ENCODE measurements around the gene KIFBP.
"Not testable (repeated sequence)": the region's sequence is repeated elsewhere in the genome, so short reads cannot be mapped to it uniquely, and the experiment has no call there.

The KIFBP gene, protein sequence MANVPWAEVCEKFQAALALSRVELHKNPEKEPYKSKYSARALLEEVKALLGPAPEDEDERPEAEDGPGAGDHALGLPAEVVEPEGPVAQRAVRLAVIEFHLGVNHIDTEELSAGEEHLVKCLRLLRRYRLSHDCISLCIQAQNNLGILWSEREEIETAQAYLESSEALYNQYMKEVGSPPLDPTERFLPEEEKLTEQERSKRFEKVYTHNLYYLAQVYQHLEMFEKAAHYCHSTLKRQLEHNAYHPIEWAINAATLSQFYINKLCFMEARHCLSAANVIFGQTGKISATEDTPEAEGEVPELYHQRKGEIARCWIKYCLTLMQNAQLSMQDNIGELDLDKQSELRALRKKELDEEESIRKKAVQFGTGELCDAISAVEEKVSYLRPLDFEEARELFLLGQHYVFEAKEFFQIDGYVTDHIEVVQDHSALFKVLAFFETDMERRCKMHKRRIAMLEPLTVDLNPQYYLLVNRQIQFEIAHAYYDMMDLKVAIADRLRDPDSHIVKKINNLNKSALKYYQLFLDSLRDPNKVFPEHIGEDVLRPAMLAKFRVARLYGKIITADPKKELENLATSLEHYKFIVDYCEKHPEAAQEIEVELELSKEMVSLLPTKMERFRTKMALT

DNA sequence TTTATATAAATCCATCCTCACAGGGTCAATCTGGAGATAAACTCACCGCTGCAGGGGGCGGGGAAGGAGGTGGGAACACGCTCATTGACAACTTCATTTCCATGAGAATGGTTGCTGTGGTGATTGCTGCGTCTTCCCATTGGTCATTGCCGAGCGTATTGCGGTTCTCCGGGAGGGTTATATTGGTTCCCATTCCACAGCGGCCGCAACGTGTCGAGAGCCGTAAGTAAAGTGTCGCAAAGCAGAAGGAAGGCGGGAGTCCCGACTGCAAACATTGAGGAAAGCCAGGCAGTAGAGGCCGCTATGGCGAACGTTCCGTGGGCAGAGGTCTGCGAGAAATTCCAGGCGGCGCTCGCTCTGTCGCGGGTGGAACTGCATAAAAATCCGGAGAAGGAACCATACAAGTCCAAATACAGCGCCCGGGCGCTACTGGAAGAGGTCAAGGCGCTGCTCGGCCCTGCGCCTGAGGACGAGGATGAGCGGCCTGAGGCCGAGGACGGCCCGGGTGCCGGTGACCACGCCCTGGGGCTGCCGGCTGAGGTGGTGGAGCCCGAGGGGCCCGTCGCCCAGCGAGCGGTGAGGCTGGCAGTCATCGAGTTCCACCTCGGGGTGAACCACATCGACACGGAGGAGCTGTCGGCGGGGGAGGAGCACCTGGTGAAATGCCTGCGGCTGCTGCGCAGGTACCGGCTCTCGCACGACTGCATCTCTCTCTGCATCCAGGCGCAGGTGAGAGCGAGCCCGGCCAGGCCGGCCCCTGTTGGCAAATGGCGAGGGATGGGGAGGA lies at the start of gene KIFBP:
KIFBP (plus strand) TSS at position 274 of the 787 bp plus-strand sequence; CDS start at position 304, 30 bp downstream.
- DNase-seq: peak; percentile 72 to 80

DNA sequence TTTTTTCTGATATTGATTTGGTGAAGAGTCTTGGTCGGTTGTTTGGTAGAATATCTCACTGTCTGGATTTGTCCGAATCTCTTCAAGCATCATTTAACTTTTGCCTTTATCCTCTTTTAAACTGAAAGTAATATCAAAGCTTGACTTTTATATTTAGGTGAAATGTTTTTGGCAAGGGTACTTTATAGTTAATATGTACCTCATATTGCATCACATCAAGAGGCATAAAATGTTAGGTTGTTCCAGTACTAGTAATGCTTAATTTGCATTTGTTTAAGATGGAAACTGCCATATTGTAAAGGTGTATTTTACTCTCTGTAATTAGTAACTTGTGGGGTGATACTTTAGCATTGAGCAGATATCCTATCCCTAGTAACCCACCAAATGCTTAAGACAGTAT lies 49.7 kb upstream of the KIFBP start:
- no peak for DNase-seq

DNA sequence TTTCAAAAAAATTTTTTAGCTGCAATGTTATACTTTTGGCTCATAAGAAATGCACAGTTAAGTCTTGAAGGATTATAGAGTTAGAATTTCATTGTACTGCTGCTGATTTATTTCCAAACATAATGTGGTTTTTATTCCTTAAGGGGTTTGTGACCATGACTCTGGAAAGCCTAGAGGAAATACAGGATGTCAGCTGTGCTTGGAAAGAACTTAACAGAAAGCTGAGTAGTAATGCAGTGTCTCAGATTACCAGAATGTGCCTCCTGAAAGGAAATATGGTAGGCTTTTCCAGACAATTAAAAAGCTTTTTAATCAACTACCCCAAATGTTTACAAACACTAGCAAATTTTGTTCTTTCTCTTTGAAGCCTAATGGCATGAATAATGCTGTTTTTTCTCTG lies 47.7 kb upstream of the KIFBP start:
- not testable (repeated sequence) for DNase-seq

DNA sequence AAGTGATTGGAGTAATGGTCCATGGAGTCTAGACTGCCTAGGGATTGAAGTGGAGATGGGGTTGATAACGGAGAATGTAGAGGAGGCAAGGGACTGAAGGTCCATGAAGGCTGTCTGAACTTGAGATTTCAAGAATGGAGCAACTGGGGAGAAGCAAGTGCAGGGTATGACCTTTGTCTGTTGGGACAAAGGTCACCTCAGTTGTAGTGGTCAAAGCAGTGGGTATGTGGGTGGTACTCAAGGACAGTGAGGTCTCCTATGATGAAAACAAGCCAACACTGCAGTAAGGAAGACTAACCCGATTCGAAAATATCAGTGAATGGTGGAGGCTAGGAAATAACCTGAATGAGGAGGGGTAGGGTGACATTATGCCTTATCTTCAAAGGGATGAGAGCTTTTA lies 38.0 kb upstream of the KIFBP start:
- DNase-seq: no peak

DNA sequence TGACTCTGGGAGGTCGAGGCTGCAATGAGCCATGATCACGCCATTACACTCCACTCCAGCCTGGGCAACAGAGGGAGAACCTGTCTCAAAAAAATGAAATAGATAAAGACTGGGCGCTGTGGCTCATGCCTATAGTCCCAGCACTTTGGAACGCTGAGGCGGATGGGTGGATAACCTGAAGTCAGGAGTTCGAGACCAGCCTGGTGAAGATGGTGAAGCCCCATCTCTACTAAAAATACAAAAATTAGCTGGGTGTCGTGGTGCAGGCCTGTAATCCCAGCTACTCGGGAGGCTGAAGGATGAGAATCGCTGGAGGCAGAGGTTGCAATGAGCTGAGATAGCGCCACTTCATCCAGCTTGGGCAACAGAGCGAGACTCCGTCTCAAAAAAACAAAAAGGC lies 33.7 kb upstream of the KIFBP start:
- no peak for DNase-seq

DNA sequence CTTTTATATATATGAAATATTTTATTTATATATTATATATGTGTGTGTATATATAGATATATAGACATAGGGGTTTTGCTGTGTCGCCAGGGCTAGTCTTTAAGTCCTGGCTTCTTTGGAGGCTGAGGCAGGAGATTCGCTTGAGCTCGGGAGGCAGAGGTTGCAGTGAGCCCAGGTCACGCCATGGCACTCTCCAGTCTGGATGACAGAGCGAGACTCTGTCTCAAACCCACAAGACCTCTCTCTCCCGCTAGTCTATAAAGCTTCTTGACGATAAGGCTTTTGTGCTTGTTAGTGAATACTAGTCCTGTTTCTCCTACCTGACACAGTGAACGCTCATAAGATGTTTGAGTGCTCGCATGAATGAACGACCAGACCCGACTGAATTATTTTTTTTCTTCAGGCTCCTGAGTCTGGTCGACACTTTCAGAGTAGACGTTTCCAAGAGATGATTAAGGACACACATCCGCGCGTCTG lies 33.2 kb upstream of the KIFBP start:
- DNase-seq: peak in 1 of 2 donors; percentile 24

DNA sequence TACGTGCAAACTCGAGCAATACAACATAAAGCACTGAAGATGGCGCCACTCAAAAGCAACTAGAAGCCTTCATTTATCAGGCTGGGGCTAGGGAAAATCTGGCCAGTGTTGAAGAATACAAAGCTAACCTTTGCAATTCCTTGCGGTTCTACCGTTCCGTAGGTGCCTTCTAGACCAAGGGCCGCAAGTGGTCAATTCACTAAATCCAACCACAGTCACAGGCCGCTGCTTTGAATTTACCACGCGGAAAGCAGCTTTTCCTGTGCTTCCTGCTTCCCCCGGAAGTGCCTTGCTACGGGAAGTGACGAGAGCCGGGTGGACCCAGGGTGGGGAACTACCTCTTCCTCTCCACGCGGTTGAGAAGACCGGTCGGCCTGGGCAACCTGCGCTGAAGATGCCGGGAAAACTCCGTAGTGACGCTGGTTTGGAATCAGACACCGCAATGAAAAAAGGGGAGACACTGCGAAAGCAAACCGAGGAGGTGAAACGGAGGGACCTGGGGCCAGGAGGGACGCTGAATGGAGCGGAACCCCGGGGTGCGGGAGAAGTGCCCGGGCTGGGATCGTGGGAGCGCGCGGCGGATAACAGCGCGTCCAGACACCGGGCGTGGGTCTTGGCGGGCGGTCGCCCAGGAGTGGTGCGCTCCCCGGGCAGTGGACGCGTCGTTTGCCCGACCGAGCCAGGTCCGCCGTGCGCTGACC lies 32.6 kb upstream of the KIFBP start, which contains the start of gene DDX21:
DDX21 (plus strand) TSS at position 339 of the 701 bp plus-strand sequence; CDS start at position 395, 56 bp downstream.
- DNase-seq: peak; percentile 80

DNA sequence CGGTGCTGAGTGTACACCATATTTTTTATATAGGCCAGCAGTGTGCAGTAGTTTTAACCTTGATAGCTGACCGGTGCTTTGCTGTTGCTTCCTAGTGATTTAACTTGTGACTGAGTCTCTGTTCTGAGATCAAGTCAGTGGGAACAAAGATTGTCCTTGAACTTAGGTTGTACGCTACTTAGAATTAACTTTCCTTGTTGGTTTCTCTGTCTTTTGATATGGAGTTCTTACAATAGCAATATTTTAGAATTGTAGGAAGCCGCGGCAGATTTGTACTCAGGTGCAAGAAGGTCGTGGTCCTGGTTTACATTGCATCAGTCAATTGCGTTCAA lies 31.4 kb upstream of the KIFBP start:
- DNase-seq: no peak

DNA sequence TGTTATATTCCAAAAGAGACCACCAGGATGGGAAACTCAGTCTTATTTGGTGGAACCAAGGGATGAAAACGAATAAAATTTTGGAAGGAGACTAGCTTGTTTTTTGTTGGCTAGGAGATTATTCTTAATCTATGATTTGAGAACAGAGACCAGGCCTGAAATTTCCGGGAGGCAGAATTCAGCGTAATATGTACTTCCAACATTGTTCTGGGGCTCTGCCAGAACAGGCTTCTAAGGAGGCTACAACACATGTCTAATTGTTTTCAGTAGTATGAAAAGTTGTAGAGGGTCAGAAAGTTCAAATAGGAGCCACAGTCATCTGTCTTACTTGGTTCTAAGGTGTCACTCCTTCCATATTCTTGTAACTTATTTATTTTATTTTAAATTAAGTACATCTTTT lies 30.9 kb upstream of the KIFBP start:
- DNase-seq: no peak

DNA sequence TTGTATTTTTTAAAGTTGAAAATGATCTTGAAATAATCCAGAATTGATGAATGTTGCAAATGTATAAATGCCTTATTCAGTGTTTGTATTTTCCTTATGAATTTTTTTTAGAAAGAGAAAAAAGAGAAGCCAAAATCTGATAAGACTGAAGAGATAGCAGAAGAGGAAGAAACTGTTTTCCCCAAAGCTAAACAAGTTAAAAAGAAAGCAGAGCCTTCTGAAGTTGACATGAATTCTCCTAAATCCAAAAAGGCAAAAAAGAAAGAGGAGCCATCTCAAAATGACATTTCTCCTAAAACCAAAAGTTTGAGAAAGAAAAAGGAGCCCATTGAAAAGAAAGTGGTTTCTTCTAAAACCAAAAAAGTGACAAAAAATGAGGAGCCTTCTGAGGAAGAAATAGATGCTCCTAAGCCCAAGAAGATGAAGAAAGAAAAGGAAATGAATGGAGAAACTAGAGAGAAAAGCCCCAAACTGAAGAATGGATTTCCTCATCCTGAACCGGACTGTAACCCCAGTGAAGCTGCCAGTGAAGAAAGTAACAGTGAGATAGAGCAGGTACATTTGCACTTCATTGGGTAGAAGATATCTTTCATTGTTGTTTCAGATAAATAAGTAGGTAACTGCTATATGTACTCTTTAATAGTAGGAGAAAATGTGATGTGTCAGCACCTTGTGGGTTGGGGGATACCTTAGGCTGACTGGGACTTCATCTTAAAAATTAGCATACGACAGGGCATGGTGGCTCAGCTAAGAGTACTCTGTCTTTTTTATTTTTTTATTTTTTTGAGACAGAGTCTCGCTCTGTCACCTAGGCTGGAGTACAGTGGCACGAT lies 28.7 kb upstream of the KIFBP start:
- no peak for DNase-seq

DNA sequence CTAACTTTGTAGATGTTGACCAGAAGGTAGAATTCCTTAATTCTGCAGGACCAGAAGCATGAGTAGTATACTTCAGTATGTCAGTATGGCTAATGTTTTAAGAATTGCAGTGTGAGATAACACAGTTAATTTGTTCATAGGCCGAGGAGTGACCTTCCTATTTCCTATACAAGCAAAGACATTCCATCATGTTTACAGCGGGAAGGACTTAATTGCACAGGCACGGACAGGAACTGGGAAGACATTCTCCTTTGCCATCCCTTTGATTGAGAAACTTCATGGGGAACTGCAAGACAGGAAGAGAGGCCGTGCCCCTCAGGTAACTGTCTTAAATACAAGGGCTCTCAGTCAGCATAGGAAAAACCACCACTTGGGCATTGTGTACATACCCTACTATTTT lies 25.5 kb upstream of the KIFBP start:
- DNase-seq: no peak

DNA sequence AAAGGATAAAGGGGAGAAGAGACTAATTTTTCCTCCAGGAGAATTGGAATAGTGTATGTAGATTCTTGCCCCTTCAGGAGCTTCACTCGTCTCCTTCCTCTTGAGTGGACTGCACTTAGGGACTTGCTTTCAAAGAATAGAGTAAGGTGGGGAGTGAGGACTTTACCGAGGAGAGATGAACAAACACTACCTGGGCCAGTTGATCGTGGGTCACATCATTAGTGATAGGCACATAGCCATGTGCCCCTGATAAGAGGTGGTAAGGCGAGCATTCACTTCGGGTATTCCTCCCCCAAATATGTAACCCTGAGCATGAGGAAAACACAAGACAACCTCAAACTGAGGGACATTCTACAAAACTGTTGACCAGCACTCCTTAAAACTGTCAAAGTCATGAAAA lies 14.6 kb upstream of the KIFBP start:
- no peak for DNase-seq

DNA sequence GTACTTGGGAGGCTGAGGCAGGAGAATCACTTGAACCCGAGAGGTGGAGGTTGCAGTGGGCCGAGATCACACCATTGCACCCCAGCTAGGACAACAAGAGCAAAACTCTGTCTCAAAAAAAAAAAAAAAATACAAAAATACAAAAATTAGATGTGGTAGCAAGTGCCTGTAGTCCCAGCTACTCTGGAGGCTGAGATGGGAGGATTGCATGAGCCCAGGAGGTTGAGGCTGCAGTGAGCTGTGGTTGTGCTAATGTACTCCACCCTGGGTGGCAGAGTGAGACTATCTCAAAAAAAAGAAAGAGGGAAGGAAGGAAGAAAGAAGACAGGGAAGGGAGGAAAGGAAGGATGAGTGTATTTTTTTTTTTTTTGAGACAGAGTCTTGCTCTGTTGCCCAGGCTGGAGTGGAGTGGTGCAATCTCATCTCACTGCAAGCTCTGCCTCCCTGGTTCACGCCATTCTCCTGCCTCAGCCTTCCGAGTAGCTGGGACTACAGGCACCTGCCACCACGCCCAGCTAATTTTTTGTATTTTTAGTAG lies 12.6 kb upstream of the KIFBP start:
- DNase-seq: not testable (repeated sequence)

DNA sequence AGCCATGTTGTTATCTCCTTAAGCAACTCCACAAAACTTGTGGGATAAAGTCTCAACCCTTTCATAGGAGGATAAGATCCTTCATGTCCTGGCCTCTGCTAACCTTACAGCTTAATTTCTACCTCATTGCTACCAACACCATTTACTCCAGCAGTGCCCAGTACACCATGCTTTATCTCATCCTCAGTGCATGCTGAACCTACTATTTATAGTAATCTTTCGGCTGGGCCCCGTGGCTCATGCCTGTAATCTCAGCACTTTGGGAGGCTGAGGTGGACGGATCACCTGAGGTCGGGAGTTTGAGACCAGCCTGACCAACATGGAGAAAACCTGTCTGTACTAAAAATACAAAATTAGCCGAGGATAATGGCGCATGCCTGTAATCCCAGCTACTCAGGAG lies 8.9 kb upstream of the KIFBP start:
- not testable (repeated sequence) for DNase-seq

DNA sequence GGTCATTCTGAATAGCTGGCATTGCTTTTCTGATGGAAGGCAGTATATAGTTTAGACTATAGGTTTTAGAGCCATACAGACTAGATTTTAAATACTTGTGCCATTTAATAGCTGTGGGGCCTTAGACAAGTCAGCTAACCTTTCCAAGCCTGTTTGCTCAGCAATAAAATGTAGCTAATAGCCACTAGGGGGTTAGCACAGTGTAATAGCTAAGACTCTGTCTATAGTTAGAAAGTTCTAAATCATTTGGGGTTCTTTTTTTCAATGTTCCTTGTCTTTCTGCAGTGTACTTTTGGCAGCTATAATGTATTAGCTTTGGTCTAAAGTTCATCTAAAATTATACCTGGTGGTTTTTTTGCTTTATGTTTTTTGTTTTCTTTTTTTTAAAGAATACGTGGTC lies 7.5 kb upstream of the KIFBP start:
- no peak for DNase-seq

DNA sequence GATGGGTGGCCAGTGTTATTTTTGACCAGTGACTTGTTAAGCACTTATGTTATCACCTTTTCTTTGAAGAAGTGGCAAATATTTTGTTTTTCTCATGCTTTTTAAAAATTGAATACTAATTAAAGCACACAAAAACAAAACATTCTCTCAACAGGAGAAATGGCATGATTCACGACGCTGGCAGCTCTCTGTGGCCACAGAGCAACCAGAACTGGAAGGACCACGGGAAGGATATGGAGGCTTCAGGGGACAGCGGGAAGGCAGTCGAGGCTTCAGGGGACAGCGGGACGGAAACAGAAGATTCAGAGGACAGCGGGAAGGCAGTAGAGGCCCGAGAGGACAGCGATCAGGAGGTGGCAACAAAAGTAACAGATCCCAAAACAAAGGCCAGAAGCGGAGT lies 6.2 kb upstream of the KIFBP start:
- no peak for DNase-seq

DNA sequence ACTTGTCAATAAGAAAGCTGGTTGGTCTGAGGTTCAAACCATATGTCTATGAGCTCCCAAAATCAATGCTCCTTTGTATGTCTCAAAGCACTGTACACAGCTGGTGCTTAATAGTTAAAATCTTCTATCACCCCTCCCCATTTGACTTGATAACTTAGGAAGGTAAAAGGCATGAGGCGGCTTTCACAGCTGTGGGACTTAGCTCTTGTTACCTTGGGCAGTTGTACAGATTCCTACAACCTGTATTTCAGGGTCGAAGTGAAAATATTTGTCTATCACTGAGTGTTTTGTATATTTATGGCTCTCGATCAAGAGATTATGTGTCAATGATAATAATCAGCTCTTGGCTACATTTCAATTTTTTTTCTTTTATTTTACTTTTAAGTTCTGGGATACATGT lies 992 bp upstream of the KIFBP start:
- DNase-seq: no peak

DNA sequence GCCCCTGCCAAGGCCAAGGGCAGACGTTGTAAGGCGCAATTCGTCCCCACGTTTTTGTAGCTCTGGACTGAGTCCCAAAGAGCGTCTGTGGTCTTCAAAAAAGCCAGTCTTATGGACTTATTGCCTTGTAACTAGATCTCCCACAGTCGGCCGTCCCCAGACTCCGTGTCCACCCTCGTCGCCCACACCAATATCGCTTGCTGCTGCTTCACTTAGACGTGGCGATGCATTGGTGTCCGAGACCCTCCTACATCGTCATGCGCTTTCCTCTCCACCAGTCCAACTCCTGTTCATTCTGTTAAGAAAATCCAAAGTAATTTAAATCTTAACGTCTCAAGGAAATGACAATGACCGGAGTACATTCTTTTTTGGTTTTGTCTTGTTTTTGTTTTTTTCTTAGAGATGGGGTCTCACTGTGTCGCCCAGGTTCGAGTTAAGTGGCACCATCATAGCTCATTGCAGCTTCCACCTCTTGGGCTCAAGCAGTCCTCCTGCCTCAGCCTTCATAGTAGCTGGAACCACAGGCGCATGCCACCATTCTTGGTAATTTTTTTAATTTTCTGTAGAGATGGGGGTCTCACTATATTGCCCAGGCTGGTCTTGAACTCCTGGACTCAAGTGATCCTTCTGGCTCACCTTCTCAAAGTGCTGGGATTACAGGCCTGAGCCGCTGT lies 851 bp downstream of the KIFBP start:
- DNase-seq: no peak

DNA sequence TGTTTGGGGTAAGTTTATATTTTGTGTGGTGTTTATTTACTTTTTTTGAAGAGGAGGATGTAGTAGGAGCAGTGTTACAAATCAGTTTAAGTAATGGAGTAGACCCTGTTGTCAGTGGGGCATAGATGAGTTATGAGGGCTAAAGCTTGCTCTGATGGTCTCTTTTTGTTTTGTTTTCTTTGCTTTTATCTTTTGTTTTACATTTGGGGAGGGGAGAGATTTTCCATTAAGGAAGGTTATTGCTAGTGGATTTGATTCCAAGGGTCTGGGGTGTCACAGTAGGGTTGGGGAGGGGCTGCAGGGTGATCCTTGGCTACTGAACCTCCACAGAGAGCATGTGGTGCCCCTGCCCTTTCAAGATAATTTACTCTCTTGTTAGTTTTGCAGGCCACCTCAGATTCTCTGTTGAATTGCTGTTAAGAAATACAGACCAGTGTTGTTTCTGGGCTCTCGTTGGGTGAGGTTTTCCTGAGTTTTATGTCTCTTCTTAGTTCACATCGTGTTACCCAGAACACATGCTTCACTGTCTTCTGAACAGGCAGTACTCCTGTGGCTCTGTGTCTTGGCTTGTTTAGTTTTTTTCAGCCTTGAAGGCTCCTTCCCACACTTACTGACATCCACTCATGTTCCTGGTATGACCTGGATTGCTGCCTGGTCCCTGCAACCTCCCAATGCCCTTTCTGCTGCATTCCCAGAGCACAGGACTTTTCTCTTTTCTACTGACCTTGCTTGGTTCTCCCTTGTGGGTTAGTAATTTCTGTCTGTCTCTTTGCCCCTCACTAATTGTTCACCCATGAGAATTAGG lies 4.2 kb downstream of the KIFBP start:
- DNase-seq: no peak

DNA sequence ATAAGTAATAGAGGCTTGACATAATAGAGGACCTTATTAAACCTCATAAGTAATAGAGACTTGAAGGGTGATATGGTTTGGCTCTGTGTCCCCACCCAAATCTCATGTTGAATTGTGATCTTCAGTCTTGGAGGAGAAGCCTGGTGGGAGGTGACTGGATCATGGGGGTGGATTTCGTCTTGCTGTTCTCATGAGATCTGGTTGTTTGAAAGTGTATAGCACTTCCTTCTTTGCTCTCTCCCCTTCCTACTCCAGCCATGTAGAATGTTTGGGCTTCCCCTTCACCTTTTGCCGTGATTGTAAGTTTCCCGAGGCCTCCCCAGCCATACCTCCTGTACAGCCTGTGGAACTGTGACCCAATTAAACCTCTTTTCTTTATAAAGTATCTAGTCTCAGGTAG lies 8.6 kb downstream of the KIFBP start:
- DNase-seq: no peak
